HepG2 (cell line): ENCODE results near the gene OR5I1. TPM values are rescaled to one million over a fixed set of nuclear protein-coding genes. Genes with fewer than 3 reads are reported as not detected.

Experiments
- ATAC-seq: fragments of 200-7000 bp; cut with Tn5 transposase; 3 replicates; pipeline ENCODE4 v1.9.1; 2020; ENCODE audit warnings: mild to moderate bottlenecking, moderate library complexity
- BruUV-seq: library from RNA; stranded (reverse); fragments of 400-500 nt; replicated peaks from 2 replicates; lab custom pipeline; 2021; lab: Mats Ljungman, UMichigan
- CTCF ChIA-PET: fragments of 300-600 bp; formaldehyde crosslinking; extraction: SDS; loops from one replicate; lab custom pipeline; 2021; ENCODE audit warnings: low total read pairs, inconsistent platforms, low intra/inter-chr PET ratio; lab: Yijun Ruan, JAX
- POLR2A ChIA-PET: fragments of 350-600 bp; sonication (Branson Sonifier 250); formaldehyde crosslinking; loops from one replicate; lab custom pipeline; 2020; ENCODE audit warnings: antibody characterized with exemption, inconsistent platforms; lab: Yijun Ruan, JAX
- DNase-seq: peaks from one replicate; pipeline ENCODE4 v3.0.0-alpha.2; 2015; ENCODE audit warnings: low spot score
- FAIRE-seq: peaks from 3 replicates; lab custom pipeline; 2011; peaks lifted over from hg19 to GRCh38; lab: Jason Lieb, UNC
- H2AFZ ChIP-seq: one replicate; pipeline ENCODE4 v1.6.1; 2011; ENCODE audit warnings: low read length, inconsistent platforms
- H3K27ac ChIP-seq: fragments of 300-600 bp; 3 replicates; pipeline ENCODE4 v1.8.0; 2011; ENCODE audit warnings: mixed run types, mild to moderate bottlenecking, mixed read lengths, low read length, inconsistent platforms; ENCODE audit not compliant: insufficient read depth; ENCODE audit errors: extremely low read length
- H3K27me3 ChIP-seq, 2 experiments: fragments of 200-600 bp in 1 of 2; 2 replicates in 1 of 2; 3 replicates in 1 of 2; pipeline versions ENCODE4 v1.6.0 to v1.8.0; 2011; ENCODE audit warnings: low read length in 2 of 2, mild to moderate bottlenecking in 2 of 2, moderate library complexity in 2 of 2, inconsistent platforms in 1 of 2; ENCODE audit not compliant: insufficient read depth in 2 of 2, control insufficient read depth in 1 of 2
- H3K36me3 ChIP-seq, 2 experiments: fragments of 200-600 bp in 1 of 2; replicated peaks in 1 of 2; 2 replicates in 1 of 2; 3 replicates in 1 of 2; pipeline versions ENCODE4 v1.5.1 to v1.8.0; 2011; ENCODE audit warnings: low read length in 2 of 2, inconsistent platforms in 1 of 2; ENCODE audit not compliant: insufficient read depth in 2 of 2, control insufficient read depth in 1 of 2
- H3K4me1 ChIP-seq: 2 replicates; pipeline ENCODE4 v1.5.1; 2012; ENCODE audit warnings: low read length, inconsistent platforms; ENCODE audit not compliant: insufficient read depth
- H3K4me2 ChIP-seq: 2 replicates; pipeline ENCODE4 v1.6.0; 2011; ENCODE audit warnings: low read depth, low read length, inconsistent platforms
- H3K4me3 ChIP-seq, 3 experiments: fragments of 200-600 bp in 1 of 3; sonication (generic), shearing (Covaris generic) in 1 of 3; replicated peaks in 1 of 3; 2 replicates each; pipeline ENCODE4 v1.5.1; 2011 to 2016; ENCODE audit warnings: low read length in 3 of 3, inconsistent platforms in 2 of 3, low read depth in 2 of 3, mild to moderate bottlenecking in 2 of 3, control low read depth in 1 of 3, mixed read lengths in 1 of 3; ENCODE audit not compliant: insufficient read depth in 1 of 3
- H3K79me2 ChIP-seq: one replicate; pipeline ENCODE4 v1.6.1; 2011; ENCODE audit warnings: low read length, inconsistent platforms; ENCODE audit not compliant: insufficient read depth
- H3K9ac ChIP-seq: 2 replicates; pipeline ENCODE4 v1.6.0; 2011; ENCODE audit warnings: mild to moderate bottlenecking, low read depth, low read length, inconsistent platforms; ENCODE audit not compliant: insufficient read depth
- H3K9me3 ChIP-seq: 2 replicates; pipeline ENCODE4 v1.5.1; 2012; ENCODE audit warnings: mild to moderate bottlenecking, low read length
- H4K20me1 ChIP-seq: 2 replicates; pipeline ENCODE4 v1.6.0; 2011; ENCODE audit warnings: inconsistent platforms, mild to moderate bottlenecking, low read length, moderate library complexity; ENCODE audit not compliant: insufficient read depth
- CAMTA2 ChIP-seq: sonication (generic); formaldehyde crosslinking; IDR thresholded peaks from 2 replicates; pipeline ENCODE4 v1.4.0; 2020; ENCODE audit warnings: mild to moderate bottlenecking, missing genetic modification reagents, borderline replicate concordance
- FOXJ3 ChIP-seq: sonication (generic); formaldehyde crosslinking; IDR thresholded peaks from 2 replicates; pipeline ENCODE4 v1.4.0; 2020; ENCODE audit warnings: missing genetic modification reagents, mild to moderate bottlenecking, borderline replicate concordance
- HNRNPL ChIP-seq: fragments of 200-400 bp; formaldehyde crosslinking; IDR thresholded peaks from 2 replicates; pipeline ENCODE4 v1.6.1; 2017; ENCODE audit warnings: mild to moderate bottlenecking, low read depth, low read length
- KLF6 ChIP-seq: IDR thresholded peaks from 2 replicates; pipeline ENCODE4 v1.8.0; 2016; ENCODE audit warnings: missing biosample characterization, missing genetic modification reagents
- MTA1 ChIP-seq: sonication (generic); formaldehyde crosslinking; IDR thresholded peaks from 2 replicates; pipeline ENCODE4 v1.4.0; 2020; ENCODE audit warnings: missing genetic modification reagents, mild to moderate bottlenecking, borderline replicate concordance
- RARG ChIP-seq: sonication (generic); formaldehyde crosslinking; IDR thresholded peaks from 2 replicates; pipeline ENCODE4 v1.4.0; 2020; ENCODE audit warnings: low read depth, mild to moderate bottlenecking, missing genetic modification reagents
- RFX1 ChIP-seq: fragments of 450-650 bp; IDR thresholded peaks from 2 replicates; pipeline ENCODE4 v1.6.1; 2017
- SP5 ChIP-seq: IDR thresholded peaks from 2 replicates; pipeline ENCODE4 v1.6.1; 2016; ENCODE audit warnings: low read depth, borderline replicate concordance
- TFAP4 ChIP-seq: sonication (generic); IDR thresholded peaks from 2 replicates; pipeline ENCODE4 v1.6.1; 2016; ENCODE audit warnings: low read depth, borderline replicate concordance
- ZNF205 ChIP-seq: IDR thresholded peaks from 2 replicates; pipeline ENCODE4 v1.6.1; 2018; ENCODE audit warnings: missing biosample characterization, missing genetic modification reagents
- ZNF235 ChIP-seq: sonication (generic); formaldehyde crosslinking; IDR thresholded peaks from 2 replicates; pipeline ENCODE4 v1.8.1; 2023; ENCODE audit warnings: mild to moderate bottlenecking, missing genetic modification reagents, borderline replicate concordance
- ZNF484 ChIP-seq: sonication (generic); formaldehyde crosslinking; IDR thresholded peaks from 2 replicates; pipeline ENCODE4 v1.5.1; 2020; ENCODE audit warnings: mild to moderate bottlenecking, low read depth, missing genetic modification reagents, borderline replicate concordance
- ZNF7 ChIP-seq: IDR thresholded peaks from 2 replicates; pipeline ENCODE4 v1.6.1; 2016; ENCODE audit warnings: missing biosample characterization, missing genetic modification reagents
- ZNF775 ChIP-seq: sonication (generic); formaldehyde crosslinking; IDR thresholded peaks from 2 replicates; pipeline ENCODE4 v1.4.0; 2020; ENCODE audit warnings: missing genetic modification reagents, mild to moderate bottlenecking, moderate library complexity, borderline replicate concordance
- WGBS: methylation state at CpG from one replicate; pipeline ENCODE4 v1.1.6; 2017; ENCODE audit warnings: low lambda C conversion rate; 5-methylcytosine and 5-hydroxymethylcytosine counted together
- in situ Hi-C: cut with HindIII; loops from 2 replicates; pipeline ENCODE4 v1.10.0; 2017; ENCODE audit warnings: low pct_unique_long_range_greater_than_20kb; ENCODE audit not compliant: extremely low pct_ligation_motif_present
- intact Hi-C: fragments of 100-400 bp; cut with micrococcal nuclease; formaldehyde crosslinking; loops from one replicate; pipeline ENCODE4 v1.10.0; 2022; ENCODE audit not compliant: unreplicated experiment
- polyA plus RNA-seq, 8 experiments: library from polyadenylated mRNA; depleted of rRNA in 3 of 8; stranded (reverse) in 7 of 8; unstranded in 1 of 8; fragments of >200 nt; fragmentation: Illumina TruSeq in 4 of 8; extraction: Trizol in 4 of 8; gene quantifications; 2 replicates each; pipeline versions ENCODE4 v1.2.1 to v1.2.3, GENCODE V29; 2011 to 2016; ENCODE audit warnings: low read depth in 4 of 8, missing spikeins in 1 of 8, mixed read lengths in 1 of 8; ENCODE audit not compliant: insufficient read depth in 1 of 8
- total RNA-seq, 5 experiments: library from RNA; depleted of rRNA; stranded (reverse); fragments of >200 nt; fragmentation: Illumina TruSeq; extraction: Trizol; gene quantifications; 2 replicates each; pipeline ENCODE4 v1.2.3, GENCODE V29; 2016; ENCODE audit warnings: low read depth in 1 of 5
- TF ChIP-seq, protein P1 (sequence below): sonication (generic); formaldehyde crosslinking; IDR thresholded peaks from 2 replicates; pipeline ENCODE4 v1.4.0; 2020; ENCODE audit warnings: missing genetic modification reagents
- TF ChIP-seq, protein P2 (sequence below): sonication (generic); formaldehyde crosslinking; IDR thresholded peaks from 2 replicates; pipeline ENCODE4 v1.4.0; 2020; ENCODE audit warnings: missing genetic modification reagents
- TF ChIP-seq, protein P3 (sequence below): sonication (generic); formaldehyde crosslinking; IDR thresholded peaks from 2 replicates; pipeline ENCODE4 v1.4.0; 2020; ENCODE audit warnings: missing genetic modification reagents, borderline replicate concordance
- TF ChIP-seq, protein P4 (sequence below): IDR thresholded peaks from 2 replicates; pipeline ENCODE4 v1.4.0; 2020; ENCODE audit warnings: mild to moderate bottlenecking, missing genetic modification reagents

OR5I1 gene
- total and polyA plus RNA-seq, 2 of the 13 experiments (the other 11 are each of a cell fraction or from before 2014, with no cell fraction given), result not detected

- H2AFZ ChIP-seq, result no peak within 1 kb of the TSS
- in situ Hi-C loops (no loop called here), intact Hi-C loops (no loop called here)
- no peak within 1 kb of the TSS for H3K4me3 ChIP-seq
- no peaks in the 10 kb centered on the region for H3K36me3 ChIP-seq
- H3K9me3 ChIP-seq, result no peaks in the 10 kb centered on the region
- no peaks in the 10 kb centered on the region for H4K20me1 ChIP-seq
- H3K4me2 ChIP-seq, result no peak within 1 kb of the TSS
- 11% methylated on average over 2 of the region's 2 CpGs for WGBS
- H3K27me3 ChIP-seq, result no peaks in the 10 kb centered on the region
- no TSS peak for BruUV-seq
- H3K4me1 ChIP-seq, result no peaks in the 10 kb centered on the region
- H3K27ac ChIP-seq, result no peak within 1 kb of the TSS
- no peak within 1 kb of the TSS for H3K9ac ChIP-seq
- DNase-seq, result no peak
- FAIRE-seq, result no peak
- ChIA-PET CTCF (no interaction called here), POLR2A (no interaction called here)
- no peaks in the 10 kb centered on the region for H3K79me2 ChIP-seq
- no peak for ATAC-seq
- TF ChIP-seq ZNF235 (CRISPR knock-in tag) (no peak), ZNF484 (no peak), ZNF7 (CRISPR knock-in tag) (no peak), RARG (CRISPR knock-in tag) (no peak), TFAP4 (no peak), MTA1 (CRISPR knock-in tag) (no peak), FOXJ3 (no peak), RFX1 (no peak), KLF6 (CRISPR knock-in tag) (no peak), HNRNPL (no peak), SP5 (CRISPR knock-in tag) (no peak), ZNF205 (CRISPR knock-in tag) (no peak), CAMTA2 (CRISPR knock-in tag) (no peak), ZNF775 (CRISPR knock-in tag) (no peak)
- TF ChIP-seq, protein P1, sequence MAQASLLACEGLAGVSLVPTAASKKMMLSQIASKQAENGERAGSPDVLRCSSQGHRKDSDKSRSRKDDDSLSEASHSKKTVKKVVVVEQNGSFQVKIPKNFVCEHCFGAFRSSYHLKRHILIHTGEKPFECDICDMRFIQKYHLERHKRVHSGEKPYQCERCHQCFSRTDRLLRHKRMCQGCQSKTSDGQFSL, result no peak
- TF ChIP-seq, protein P2, sequence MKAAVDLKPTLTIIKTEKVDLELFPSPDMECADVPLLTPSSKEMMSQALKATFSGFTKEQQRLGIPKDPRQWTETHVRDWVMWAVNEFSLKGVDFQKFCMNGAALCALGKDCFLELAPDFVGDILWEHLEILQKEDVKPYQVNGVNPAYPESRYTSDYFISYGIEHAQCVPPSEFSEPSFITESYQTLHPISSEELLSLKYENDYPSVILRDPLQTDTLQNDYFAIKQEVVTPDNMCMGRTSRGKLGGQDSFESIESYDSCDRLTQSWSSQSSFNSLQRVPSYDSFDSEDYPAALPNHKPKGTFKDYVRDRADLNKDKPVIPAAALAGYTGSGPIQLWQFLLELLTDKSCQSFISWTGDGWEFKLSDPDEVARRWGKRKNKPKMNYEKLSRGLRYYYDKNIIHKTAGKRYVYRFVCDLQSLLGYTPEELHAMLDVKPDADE (CRISPR knock-in tag), result no peak
- TF ChIP-seq, protein P3, sequence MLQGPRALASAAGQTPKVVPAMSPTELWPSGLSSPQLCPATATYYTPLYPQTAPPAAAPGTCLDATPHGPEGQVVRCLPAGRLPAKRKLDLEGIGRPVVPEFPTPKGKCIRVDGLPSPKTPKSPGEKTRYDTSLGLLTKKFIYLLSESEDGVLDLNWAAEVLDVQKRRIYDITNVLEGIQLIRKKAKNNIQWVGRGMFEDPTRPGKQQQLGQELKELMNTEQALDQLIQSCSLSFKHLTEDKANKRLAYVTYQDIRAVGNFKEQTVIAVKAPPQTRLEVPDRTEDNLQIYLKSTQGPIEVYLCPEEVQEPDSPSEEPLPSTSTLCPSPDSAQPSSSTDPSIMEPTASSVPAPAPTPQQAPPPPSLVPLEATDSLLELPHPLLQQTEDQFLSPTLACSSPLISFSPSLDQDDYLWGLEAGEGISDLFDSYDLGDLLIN (CRISPR knock-in tag), result no peak
- TF ChIP-seq, protein P4, sequence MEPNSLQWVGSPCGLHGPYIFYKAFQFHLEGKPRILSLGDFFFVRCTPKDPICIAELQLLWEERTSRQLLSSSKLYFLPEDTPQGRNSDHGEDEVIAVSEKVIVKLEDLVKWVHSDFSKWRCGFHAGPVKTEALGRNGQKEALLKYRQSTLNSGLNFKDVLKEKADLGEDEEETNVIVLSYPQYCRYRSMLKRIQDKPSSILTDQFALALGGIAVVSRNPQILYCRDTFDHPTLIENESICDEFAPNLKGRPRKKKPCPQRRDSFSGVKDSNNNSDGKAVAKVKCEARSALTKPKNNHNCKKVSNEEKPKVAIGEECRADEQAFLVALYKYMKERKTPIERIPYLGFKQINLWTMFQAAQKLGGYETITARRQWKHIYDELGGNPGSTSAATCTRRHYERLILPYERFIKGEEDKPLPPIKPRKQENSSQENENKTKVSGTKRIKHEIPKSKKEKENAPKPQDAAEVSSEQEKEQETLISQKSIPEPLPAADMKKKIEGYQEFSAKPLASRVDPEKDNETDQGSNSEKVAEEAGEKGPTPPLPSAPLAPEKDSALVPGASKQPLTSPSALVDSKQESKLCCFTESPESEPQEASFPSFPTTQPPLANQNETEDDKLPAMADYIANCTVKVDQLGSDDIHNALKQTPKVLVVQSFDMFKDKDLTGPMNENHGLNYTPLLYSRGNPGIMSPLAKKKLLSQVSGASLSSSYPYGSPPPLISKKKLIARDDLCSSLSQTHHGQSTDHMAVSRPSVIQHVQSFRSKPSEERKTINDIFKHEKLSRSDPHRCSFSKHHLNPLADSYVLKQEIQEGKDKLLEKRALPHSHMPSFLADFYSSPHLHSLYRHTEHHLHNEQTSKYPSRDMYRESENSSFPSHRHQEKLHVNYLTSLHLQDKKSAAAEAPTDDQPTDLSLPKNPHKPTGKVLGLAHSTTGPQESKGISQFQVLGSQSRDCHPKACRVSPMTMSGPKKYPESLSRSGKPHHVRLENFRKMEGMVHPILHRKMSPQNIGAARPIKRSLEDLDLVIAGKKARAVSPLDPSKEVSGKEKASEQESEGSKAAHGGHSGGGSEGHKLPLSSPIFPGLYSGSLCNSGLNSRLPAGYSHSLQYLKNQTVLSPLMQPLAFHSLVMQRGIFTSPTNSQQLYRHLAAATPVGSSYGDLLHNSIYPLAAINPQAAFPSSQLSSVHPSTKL, result no peak
Measured at GRCh38 chr11:55969845-55970244, 33.6 kb upstream of the OR5I1 start, which contains the start of gene OR10AG1. Gene OR10AG1 (minus strand): TSS chr11:55969945. CDS start chr11:55969907, 38 bp downstream.
